GM15510 (cell line): Measurements from ENCODE around the gene TBC1D23.

Source experiments
- POLR2A ChIP-seq: IDR thresholded peaks from 3 replicates; pipeline ENCODE4 v1.6.1; 2011; ENCODE audit warnings: borderline replicate concordance; ENCODE audit not compliant: insufficient read length; ENCODE audit errors: extremely low read depth

The TBC1D23 gene

GRCh38 chr3:100270215-100270583, 9.4 kb downstream of the TBC1D23 start:
- TF ChIP-seq POLR2A, result no peak

DNA sequence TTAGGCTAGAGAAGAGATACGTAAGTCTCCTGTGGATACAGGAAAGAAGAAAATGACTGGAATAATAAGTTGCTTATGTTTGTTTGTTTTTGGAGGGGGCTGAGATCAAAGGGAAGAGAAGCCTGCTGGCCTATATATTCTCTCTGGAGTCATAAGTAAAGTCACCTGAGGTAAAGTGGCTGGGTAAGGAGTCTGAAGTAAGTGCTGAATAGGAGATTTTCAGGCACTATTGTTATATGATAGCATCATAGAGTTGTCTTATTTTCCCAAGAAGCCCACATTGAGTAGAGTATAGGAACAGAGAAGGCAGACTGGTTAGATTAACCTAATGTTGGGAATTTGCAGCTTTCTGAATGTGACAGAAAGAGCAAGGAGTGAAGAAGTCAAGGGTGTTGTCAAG, 10.7 kb downstream of the TBC1D23 start:
- no peak for TF ChIP-seq POLR2A

DNA sequence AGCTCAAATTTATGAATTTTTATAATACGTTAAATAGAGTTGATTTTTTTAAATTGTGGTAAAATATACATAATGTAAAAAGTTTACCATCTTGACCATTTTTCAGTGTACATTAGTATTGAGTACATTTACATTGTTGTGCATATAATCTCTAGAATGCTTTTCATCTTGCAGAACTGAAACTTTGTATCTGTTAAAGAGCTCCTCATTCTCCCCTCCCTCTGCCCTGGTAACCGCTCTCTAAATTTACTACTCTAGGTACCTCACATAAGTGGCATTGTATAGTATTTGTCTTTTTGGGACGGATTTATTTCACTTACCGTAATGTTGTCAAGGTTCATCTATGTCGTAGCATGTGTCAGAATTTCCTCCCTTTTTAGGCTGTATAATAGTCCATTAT, 13.6 kb downstream of the TBC1D23 start:
- TF ChIP-seq POLR2A, result no peak

DNA sequence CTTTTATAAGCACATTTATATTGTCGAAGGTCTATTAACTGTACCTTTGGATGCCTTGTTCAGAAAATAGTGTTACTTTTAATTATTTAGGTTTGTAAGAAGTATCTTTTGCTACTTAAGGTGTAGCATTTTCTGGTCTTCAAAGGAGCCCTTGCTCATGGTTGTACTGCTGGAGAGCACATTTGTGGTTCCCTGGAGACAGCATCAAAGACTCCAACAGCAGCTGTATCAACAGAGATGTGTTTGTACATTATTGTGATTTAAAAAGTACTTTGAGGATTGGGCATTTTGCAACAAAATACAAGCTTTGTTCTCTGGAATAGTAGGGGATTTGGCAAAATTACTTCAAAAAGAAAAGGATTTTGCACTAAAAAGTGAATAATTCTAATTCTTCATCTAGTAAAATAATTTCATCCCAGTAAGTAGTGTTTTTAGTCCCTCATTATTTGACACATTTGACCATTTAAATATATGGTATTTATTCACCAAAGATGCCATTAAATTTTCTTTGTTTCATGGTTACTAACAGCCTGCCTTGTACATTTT, 16.5 kb downstream of the TBC1D23 start:
- TF ChIP-seq POLR2A, result no peak

- TF ChIP-seq POLR2A, result no peak
These were observed 18.1 kb downstream of the TBC1D23 start for GRCh38 chr3:100278910-100279309.

DNA sequence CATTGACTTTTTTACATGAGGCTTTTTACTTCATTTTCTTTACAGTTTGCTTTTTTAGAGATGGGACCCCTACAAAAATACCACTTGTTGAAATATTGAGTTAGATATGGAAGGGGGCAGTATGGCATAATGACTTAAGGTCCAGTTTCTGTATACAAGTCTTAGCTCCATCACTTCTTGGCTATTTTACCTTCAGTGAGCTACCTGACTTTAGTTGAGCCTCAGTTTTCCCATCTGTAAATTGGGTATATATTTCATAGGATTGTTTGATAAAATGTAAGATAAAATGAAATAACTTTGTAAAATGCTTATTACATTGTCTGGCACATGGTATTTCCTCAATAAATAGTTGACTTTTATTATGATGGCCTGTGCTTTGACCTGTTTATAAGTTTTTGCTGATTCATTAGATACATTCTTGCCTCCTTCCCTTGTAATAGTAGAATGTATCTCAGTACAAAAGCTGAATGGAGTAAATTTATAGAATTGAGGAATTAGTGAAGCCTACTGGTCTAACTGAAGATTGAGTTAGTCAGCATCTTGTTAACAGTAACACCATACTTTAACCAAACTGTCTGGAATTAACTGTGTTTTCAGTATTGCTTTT, 27.6 kb downstream of the TBC1D23 start:
- TF ChIP-seq POLR2A, result no peak

DNA sequence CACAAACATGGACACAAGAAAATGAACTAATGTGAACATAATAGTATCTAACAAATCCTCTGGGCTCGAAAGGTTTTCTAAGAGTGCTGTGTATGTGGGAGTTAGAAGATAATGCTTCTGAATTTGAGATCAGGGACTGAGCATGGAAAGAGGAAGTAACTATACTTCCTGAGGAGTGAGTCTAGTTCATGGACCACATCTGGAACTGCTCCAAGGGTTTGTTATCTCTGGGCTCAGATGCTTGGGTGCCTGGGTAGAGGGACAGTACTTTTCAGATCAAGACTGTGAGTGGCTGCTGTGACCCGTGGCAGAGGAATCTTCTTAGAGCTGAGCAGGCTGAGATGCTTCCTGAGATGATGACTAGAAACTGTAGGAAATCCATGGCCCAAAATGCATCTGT, 28.5 kb downstream of the TBC1D23 start:
- no peak for TF ChIP-seq POLR2A

DNA sequence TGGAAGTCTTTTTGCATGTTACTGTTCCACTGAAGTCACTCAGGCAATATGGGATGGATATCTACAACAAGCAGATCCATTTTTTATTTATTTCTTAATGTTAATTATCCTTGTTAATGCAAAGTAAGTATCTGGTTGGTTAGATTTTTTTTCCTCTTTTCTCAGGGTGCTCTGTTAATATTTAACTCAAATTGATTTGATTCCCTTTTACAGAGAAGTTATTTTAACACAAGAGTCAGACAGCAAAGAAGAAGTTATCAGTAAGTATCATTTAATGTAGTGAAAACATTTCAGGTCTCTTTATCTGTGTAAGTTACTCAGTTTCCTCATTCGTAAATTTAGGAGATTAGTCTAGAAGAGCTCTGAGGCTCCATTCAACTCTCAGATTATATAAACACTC, 34.3 kb downstream of the TBC1D23 start:
- TF ChIP-seq POLR2A, result no peak

- no peak for TF ChIP-seq POLR2A
These were observed 37.0 kb downstream of the TBC1D23 start for GRCh38 chr3:100297784-100298183.

GRCh38 chr3:100299016-100299415, 38.2 kb downstream of the TBC1D23 start:
- no peak for TF ChIP-seq POLR2A

- TF ChIP-seq POLR2A, result no peak
These were observed 45.9 kb downstream of the TBC1D23 start for GRCh38 chr3:100306695-100307094.

GRCh38 chr3:100310355-100310965, 49.7 kb downstream of the TBC1D23 start:
- no peak for TF ChIP-seq POLR2A

GRCh38 chr3:100311011-100311410, 50.2 kb downstream of the TBC1D23 start:
- TF ChIP-seq POLR2A, result no peak

GRCh38 chr3:100316641-100317069, 55.9 kb downstream of the TBC1D23 start:
- no peak for TF ChIP-seq POLR2A

GRCh38 chr3:100317912-100318311, 57.1 kb downstream of the TBC1D23 start:
- TF ChIP-seq POLR2A, result no peak

GRCh38 chr3:100319951-100320350, 59.2 kb downstream of the TBC1D23 start:
- no peak for TF ChIP-seq POLR2A
